MCF 10A (cell line): ENCODE data around the gene AKAP8. TPM values are rescaled to one million over a fixed set of nuclear protein-coding genes. Genes with fewer than 3 reads are reported as not detected.

Experiments
- BruUV-seq: library from RNA; stranded (reverse); fragments of 400-500 nt; replicated peaks from 2 replicates; lab custom pipeline; 2021; lab: Mats Ljungman, UMichigan
- CTCF ChIA-PET: fragments of 300-600 bp; sonication (Branson Sonifier 250); formaldehyde crosslinking; extraction: SDS; loops from one replicate; lab custom pipeline; 2021; ENCODE audit warnings: antibody characterized with exemption, inconsistent platforms; lab: Yijun Ruan, JAX
- POLR2A ChIA-PET: fragments of 300-600, 350-650 bp; sonication (Branson Sonifier 250); formaldehyde crosslinking; extraction: SDS; loops from one replicate; lab custom pipeline; 2020; ENCODE audit warnings: antibody characterized with exemption, inconsistent platforms; lab: Yijun Ruan, JAX
- DNase-seq: peaks from one replicate; pipeline ENCODE4 v3.0.0-alpha.2; 2018; ENCODE audit not compliant: unreplicated experiment
- H3K27ac Mint-ChIP-seq: one replicate; pipeline ENCODE4 v1.8.0; 2022; ENCODE audit warnings: mild to moderate bottlenecking, low read depth, mixed read lengths; ENCODE audit not compliant: unreplicated experiment
- H3K27me3 Mint-ChIP-seq: one replicate; pipeline ENCODE4 v1.8.0; 2022; ENCODE audit warnings: mixed read lengths; ENCODE audit not compliant: insufficient read depth, unreplicated experiment
- H3K36me3 Mint-ChIP-seq: one replicate; pipeline ENCODE4 v1.8.0; 2022; ENCODE audit warnings: mild to moderate bottlenecking, moderate library complexity, mixed read lengths; ENCODE audit not compliant: insufficient read depth, unreplicated experiment
- H3K4me1 Mint-ChIP-seq: one replicate; pipeline ENCODE4 v1.8.0; 2022; ENCODE audit warnings: mixed read lengths; ENCODE audit not compliant: insufficient read depth, unreplicated experiment
- H3K4me3 Mint-ChIP-seq: one replicate; pipeline ENCODE4 v1.8.0; 2022; ENCODE audit warnings: mild to moderate bottlenecking, moderate library complexity, mixed read lengths; ENCODE audit not compliant: unreplicated experiment
- H3K9me3 Mint-ChIP-seq: one replicate; pipeline ENCODE4 v1.8.0; 2022; ENCODE audit warnings: mixed read lengths; ENCODE audit not compliant: unreplicated experiment
- CTCF ChIP-seq: fragments of 200-600 bp; IDR thresholded peaks from one replicate; pipeline ENCODE4 v1.8.0; 2022; ENCODE audit warnings: antibody characterized with exemption, mild to moderate bottlenecking; ENCODE audit not compliant: unreplicated experiment
- intact Hi-C: fragments of 100-400 bp; cut with micrococcal nuclease; formaldehyde crosslinking; loops from 2 replicates; pipeline ENCODE4 v1.14.1; 2022
- total RNA-seq: library from RNA; stranded (reverse); gene quantifications from 2 replicates; pipeline ENCODE4 v1.2.3, GENCODE V29; 2022

The AKAP8 gene
- total RNA-seq, 1 experiment from 2014 or later = 37.8 TPM

- Mint-ChIP-seq H3K27ac (peak overlapping the region; percentile 28), H3K9me3 (no peaks in the 10 kb centered on the region), H3K27me3 (no peaks in the 10 kb centered on the region), H3K36me3 (peaks cover 59% of the 10 kb centered on the region), H3K4me3 (no peak overlapping the region), H3K4me1 (peaks cover 21% of the 10 kb centered on the region)
- ChIA-PET POLR2A (no interaction called here), CTCF (no interaction called here)
- no peak for TF ChIP-seq CTCF
- intact Hi-C loops = no loop called here
- DNase-seq = no peak
- no TSS peak for BruUV-seq
These were observed 1.8 kb upstream of the AKAP8 start for GRCh38 chr19:15381429-15381828.

DNA sequence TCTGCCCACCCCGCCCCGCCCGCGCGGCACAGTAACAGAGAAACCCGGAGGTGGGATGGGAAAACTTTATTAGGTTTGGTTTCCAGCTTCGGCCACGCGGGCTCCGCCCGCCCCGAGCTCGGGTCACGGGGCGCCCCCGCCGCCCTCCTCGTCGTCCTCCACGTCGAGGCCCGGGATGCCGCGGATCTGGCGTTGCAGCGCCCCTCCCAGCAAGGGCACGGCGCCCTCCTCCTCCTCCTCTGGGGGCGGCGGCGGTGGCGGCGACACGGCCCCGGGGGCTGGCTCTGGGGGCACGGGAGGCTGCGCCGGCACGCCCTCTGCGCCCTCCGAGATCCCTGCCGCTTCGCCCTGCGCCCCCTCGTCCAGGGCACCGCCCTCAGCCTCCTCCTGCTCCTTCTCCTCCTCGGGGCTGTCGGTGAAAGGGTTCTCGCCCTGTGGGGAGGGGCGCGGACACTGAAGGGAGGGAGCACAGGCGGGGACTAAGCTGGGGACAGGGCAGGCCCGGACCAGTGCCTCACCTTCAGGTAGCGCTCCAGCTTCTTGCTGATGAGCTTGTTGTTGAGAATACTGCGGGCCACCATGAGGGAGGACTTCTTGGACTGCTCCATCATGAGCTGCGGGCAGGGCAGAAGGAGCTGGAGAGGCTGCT, 536 bp upstream of the AKAP8 start:
- Mint-ChIP-seq H3K36me3 (peaks cover 61% of the 10 kb centered on the region), H3K27me3 (no peaks in the 10 kb centered on the region), H3K4me3 (peak overlapping the region; percentile 97), H3K4me1 (peaks cover 21% of the 10 kb centered on the region), H3K27ac (peak overlapping the region; percentile 94), H3K9me3 (no peaks in the 10 kb centered on the region)
- no TSS peak for BruUV-seq
- no peak for TF ChIP-seq CTCF
- ChIA-PET POLR2A (interaction anchor here (0.6 to 5.4 kb wide), 28 partner anchors 8 to 1835 kb away, joined by 3 to 108 read pairs (median 4); partner anchors contain the start of genes AKAP8L, BRD4 and USE1), CTCF (interaction anchor here (0.6 to 1.4 kb wide), 8 partner anchors 60 to 695 kb away, joined by 3 to 4 read pairs (median 3); no protein-coding TSS in a partner anchor)
- peak; percentile 61 for DNase-seq
- intact Hi-C loops = loop anchor here (2.0 to 5.0 kb wide), 2 partner anchors 39 to 203 kb away; partner anchors contain the start of gene AKAP8L

DNA sequence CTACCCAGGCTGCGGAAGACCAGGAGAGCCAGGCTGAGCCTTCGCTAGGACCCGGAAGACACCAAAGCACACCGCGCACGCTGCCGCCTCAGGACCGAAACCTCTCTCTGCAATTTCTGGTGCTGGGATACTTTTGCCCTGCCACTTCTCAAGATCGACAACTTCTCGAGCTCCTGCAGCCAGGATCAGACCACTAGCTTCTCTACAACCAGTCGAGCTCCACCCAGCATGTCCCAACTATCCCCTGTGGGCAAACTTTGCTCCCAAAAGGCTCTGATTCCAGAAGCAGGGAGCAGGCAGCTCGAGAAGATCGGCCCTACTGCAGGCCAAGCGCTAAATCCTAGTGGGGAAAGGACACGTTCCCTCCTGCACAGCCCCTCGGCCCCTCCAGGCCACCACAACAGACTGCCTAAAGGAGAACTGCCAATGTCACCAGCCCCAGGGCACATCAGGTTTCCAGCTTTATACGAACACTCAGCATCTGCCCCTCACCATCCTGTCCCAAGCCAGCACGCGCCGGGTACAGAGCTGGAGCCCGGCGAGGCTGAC, 979 bp downstream of the AKAP8 start:
- Mint-ChIP-seq H3K9me3 (no peaks in the 10 kb centered on the region), H3K36me3 (peaks cover 72% of the 10 kb centered on the region), H3K4me1 (peaks cover 21% of the 10 kb centered on the region), H3K27ac (peak overlapping the region; percentile 94), H3K4me3 (peak overlapping the region; percentile 97), H3K27me3 (no peaks in the 10 kb centered on the region)
- CTCF ChIA-PET = interaction anchor here (0.5 to 1.8 kb wide), 16 partner anchors 17 to 1643 kb away, joined by 3 to 5 read pairs (median 3); partner anchors contain the start of genes AKAP8L and FAM32A
- TF ChIP-seq CTCF = no peak
- intact Hi-C loops = loop anchor here (1.0 to 5.0 kb wide), 4 partner anchors 40 to 201 kb away; partner anchors contain the start of gene AKAP8L
- peak; percentile 63 for DNase-seq
- POLR2A ChIA-PET = interaction anchor here (0.6 to 5.4 kb wide), 27 partner anchors 9 to 700 kb away, joined by 3 to 108 read pairs (median 4); partner anchors contain the start of genes AKAP8L and BRD4
- TSS peak; percentile 33 for BruUV-seq
